B cell (primary cell): ENCODE results near the gene LILRA6. TPM values are rescaled to one million over a fixed set of nuclear protein-coding genes. Genes with fewer than 3 reads are reported as not detected.
A peak's percentile ranks its signal among the peaks of the same experiment; 100 is the strongest.

Experiments
- ATAC-seq: fragments of 200-7000 bp; cut with Tn5 transposase; one replicate; pipeline ENCODE4 v1.10.0; 2021; ENCODE audit warnings: low read depth, mild to moderate bottlenecking, moderate number of reproducible peaks, moderate library complexity
- CTCF ChIA-PET: fragments of 350-600 bp; sonication (Branson Sonifier 250); formaldehyde crosslinking; loops from one replicate; lab custom pipeline; 2021; ENCODE audit warnings: antibody characterized with exemption, inconsistent platforms; lab: Charles Lee
- POLR2A ChIA-PET: fragments of 350-600 bp; sonication (Branson Sonifier 250); formaldehyde crosslinking; loops from one replicate; lab custom pipeline; 2021; ENCODE audit warnings: antibody characterized with exemption; lab: Charles Lee
- DNase-seq: peaks from one replicate; pipeline ENCODE4 v3.0.0; 2013
- H2AFZ ChIP-seq: 2 replicates; pipeline ENCODE4 v1.6.1; 2012; ENCODE audit warnings: mild to moderate bottlenecking, low read depth, low read length; ENCODE audit not compliant: insufficient read depth, poor library complexity, severe bottlenecking
- H3K27ac ChIP-seq, 2 donors: 1 replicate in 1 of 2; 2 replicates in 1 of 2; pipeline ENCODE4 v1.5.1; 2012 to 2013; ENCODE audit warnings: low read length in 2 of 2, mild to moderate bottlenecking in 2 of 2, moderate library complexity in 1 of 2
- H3K27me3 ChIP-seq, 4 experiments: fragments of 200-600 bp in 1 of 4; sonication (generic) in 1 of 4; replicated peaks in 1 of 4; 1 replicate in 2 of 4; 2 replicates in 2 of 4; pipeline versions ENCODE4 v1.6.1 to v1.7.0; 2013 to 2016; ENCODE audit warnings: low read length in 3 of 4, mild to moderate bottlenecking in 2 of 4, mixed read lengths in 1 of 4, moderate library complexity in 1 of 4; ENCODE audit not compliant: insufficient read depth in 4 of 4, control insufficient read depth in 3 of 4; ENCODE audit errors: control extremely low read depth in 1 of 4
- H3K36me3 ChIP-seq, 2 experiments: replicated peaks in 1 of 2; 1 replicate in 1 of 2; 2 replicates in 1 of 2; pipeline versions ENCODE4 v1.6.1 to v1.7.1; 2013; ENCODE audit warnings: low read length in 1 of 2; ENCODE audit not compliant: insufficient read depth in 2 of 2, control insufficient read depth in 1 of 2; ENCODE audit errors: control extremely low read depth in 1 of 2, extremely low read depth in 1 of 2
- H3K4me1 ChIP-seq, 2 donors: fragments of 200-600 bp in 1 of 2; sonication (generic) in 1 of 2; 1 replicate in 1 of 2; 2 replicates in 1 of 2; pipeline versions ENCODE4 v1.5.1 to v1.6.1; 2013 to 2017; ENCODE audit warnings: low read length in 2 of 2; ENCODE audit not compliant: control insufficient read depth in 2 of 2, insufficient read depth in 2 of 2
- H3K4me2 ChIP-seq: replicated peaks from 2 replicates; pipeline ENCODE3; 2012; ENCODE audit warnings: mild to moderate bottlenecking, low read depth, low read length; ENCODE audit not compliant: poor library complexity, severe bottlenecking
- H3K4me3 ChIP-seq, 5 experiments: fragments of 200-600 bp in 1 of 5; sonication (generic) in 1 of 5; 1 replicate in 3 of 5; 2 replicates in 2 of 5; pipeline versions ENCODE4 v1.5.1 to v1.7.0; 2011 to 2016; ENCODE audit warnings: low read length in 4 of 5, mild to moderate bottlenecking in 4 of 5, low read depth in 2 of 5, control low read depth in 1 of 5, moderate library complexity in 1 of 5; ENCODE audit not compliant: insufficient read depth in 1 of 5; ENCODE audit errors: control extremely low read depth in 1 of 5, extremely low read depth in 1 of 5
- H3K79me2 ChIP-seq: fragments of 200-600 bp; sonication (generic); one replicate; pipeline ENCODE4 v1.6.0; 2016; ENCODE audit warnings: low read length; ENCODE audit not compliant: control insufficient read depth, insufficient read depth
- H3K9ac ChIP-seq: fragments of 200-600 bp; sonication (generic); 2 replicates; pipeline ENCODE4 v1.6.1; 2017; ENCODE audit warnings: mild to moderate bottlenecking, low read length, moderate library complexity
- H3K9me3 ChIP-seq, 3 donors: one replicate each; pipeline versions ENCODE4 v1.6.1 to v1.7.1; 2013; ENCODE audit warnings: low read length in 2 of 3; ENCODE audit not compliant: control insufficient read depth in 2 of 3, insufficient read depth in 1 of 3; ENCODE audit errors: control extremely low read depth in 1 of 3
- H4K20me1 ChIP-seq: 2 replicates; pipeline ENCODE4 v1.6.0; 2012; ENCODE audit warnings: mild to moderate bottlenecking, low read length; ENCODE audit not compliant: insufficient read depth, control insufficient read depth, poor library complexity, severe bottlenecking
- H3K27ac Mint-ChIP-seq: one replicate; pipeline ENCODE4 v1.8.0; 2021; ENCODE audit warnings: mixed read lengths
- H3K27me3 Mint-ChIP-seq: one replicate; pipeline ENCODE4 v1.8.0; 2021; ENCODE audit warnings: mixed read lengths
- H3K4me1 Mint-ChIP-seq: one replicate; pipeline ENCODE4 v1.8.0; 2021; ENCODE audit warnings: mixed read lengths
- H3K4me3 Mint-ChIP-seq: one replicate; pipeline ENCODE4 v1.8.0; 2021; ENCODE audit warnings: mixed read lengths
- H3K9me3 Mint-ChIP-seq: one replicate; pipeline ENCODE4 v1.8.0; 2022; ENCODE audit warnings: mixed read lengths; ENCODE audit not compliant: insufficient read depth
- CTCF ChIP-seq: fragments of 200-600 bp; IDR thresholded peaks from one replicate; pipeline ENCODE4 v1.8.0; 2022; ENCODE audit warnings: antibody characterized with exemption, mild to moderate bottlenecking
- EZH2 ChIP-seq: IDR thresholded peaks from 2 replicates; pipeline ENCODE4 v1.6.1; 2012; ENCODE audit warnings: borderline replicate concordance, low read depth, mild to moderate bottlenecking, moderate library complexity, low read length; ENCODE audit not compliant: insufficient read depth, poor library complexity, severe bottlenecking
- WGBS: methylation state at CpG from one replicate; pipeline ENCODE4 v1.1.5; 2013; ENCODE audit warnings: missing lambda C conversion rate; ENCODE audit not compliant: insufficient coverage; 5-methylcytosine and 5-hydroxymethylcytosine counted together
- intact Hi-C: fragments of 100-400 bp; cut with micrococcal nuclease; formaldehyde crosslinking; loops from one replicate; pipeline ENCODE4 v1.10.0; 2022
- polyA plus RNA-seq: library from polyadenylated mRNA; depleted of rRNA; stranded (reverse); fragments of >200 nt; gene quantifications from 2 replicates; pipeline ENCODE4 v1.2.3, GENCODE V29; 2012
- total RNA-seq, 2 donors: library from RNA; stranded (reverse); fragments of 120-200 nt in 1 of 2; gene quantifications; 1 replicate in 1 of 2; 2 replicates in 1 of 2; pipeline versions ENCODE4 v1.2.3 to v1.2.4, GENCODE V29; 2013 to 2022

The LILRA6 gene
- total and polyA plus RNA-seq, 2 donors (not counting 1 experiment from before 2014, with no cell fraction given), result 0.66 TPM; not detected in 1

GRCh38 chr19:54190503-54191010 is 52.0 kb downstream of the LILRA6 start:
- H3K27me3 ChIP-seq, result no peaks in the 10 kb centered on the region
- Mint-ChIP-seq H3K9me3 (no peaks in the 10 kb centered on the region), H3K27me3 (no peaks in the 10 kb centered on the region), H3K4me1 (peaks cover 32% of the 10 kb centered on the region), H3K4me3 (peak overlapping the region; percentile 94), H3K27ac (peak overlapping the region; percentile 99)
- ATAC-seq (peak; percentile 54), DNase-seq (peak; percentile 100)
- peak overlapping the region; percentile 83 for H3K9ac ChIP-seq
- peaks cover 20% of the 10 kb centered on the region for H3K79me2 ChIP-seq
- H3K4me2 ChIP-seq, result peak overlapping the region; percentile 99
- CTCF ChIA-PET, result interaction anchor here (0.6 to 4.7 kb wide), 5 partner anchors 10 to 79 kb away, joined by 3 to 50 read pairs (median 6); partner anchors contain the start of genes LENG1, RPS9 and TMC4
- peaks cover 19% of the 10 kb centered on the region for H4K20me1 ChIP-seq
- H3K27ac ChIP-seq, result peak overlapping the region; percentile 96 to 99
- H2AFZ ChIP-seq, result peak overlapping the region; percentile 86
- 0% methylated on average over 56 of the region's 56 CpGs for WGBS
- intact Hi-C loops, result loop anchor here (1.0 kb wide), 6 partner anchors 10 to 274 kb away; partner anchors contain the start of genes CNOT3, LENG1, NDUFA3 and PRPF31
- no peaks in the 10 kb centered on the region for H3K9me3 ChIP-seq
- H3K4me1 ChIP-seq, result peaks cover 18 to 22% of the 10 kb centered on the region in 2 donors
- H3K36me3 ChIP-seq, result peaks cover 0 to 22% of the 10 kb centered on the region in 2 experiments
- no peak for TF ChIP-seq EZH2
- TF ChIP-seq CTCF, result no peak
- peak overlapping the region; percentile 27 to 87 (median 81) for H3K4me3 ChIP-seq
- POLR2A ChIA-PET, result interaction anchor here (0.6 to 4.5 kb wide), 8 partner anchors 11 to 258 kb away, joined by 3 to 73 read pairs (median 4); partner anchors contain the start of genes CNOT3, LENG1, LENG8 and PRPF31
